ENCODE data around the gene CFDP1.
A peak's percentile ranks its signal among the peaks of the same experiment; 100 is the strongest.
"Not testable (repeated sequence)": the region's sequence is repeated elsewhere in the genome, so short reads cannot be mapped to it uniquely, and the experiment has no call there.

CFDP1 gene

GRCh38 chr16:75452464-75453190 lies 19.3 kb upstream of the CFDP1 start:
- CTCF ChIA-PET, result no interaction called here
- H3K27ac ChIP-seq, result no peak overlapping the region
- no peak for TF ChIP-seq CTCF (conservative IDR thresholded peaks at IDR 0.05; ENCODE audit: low read depth)
- POLR2A ChIA-PET (ENCODE audit: low non-redundant PET), result no interaction called here
- DNase-seq (ENCODE audit: low spot score), result no peak

GRCh38 chr16:75446416-75446815 lies 13.1 kb upstream of the CFDP1 start:
- DNase-seq (ENCODE audit: low spot score), result no peak
- ChIA-PET CTCF (interaction anchor here (0.6 kb wide), 1 partner anchor 233 kb away, joined by 4 read pairs; no protein-coding TSS in a partner anchor), POLR2A (ENCODE audit: low non-redundant PET) (no interaction called here)

GRCh38 chr16:75445298-75445697 lies 12.0 kb upstream of the CFDP1 start:
- CTCF ChIA-PET, result interaction anchor here (0.6 kb wide), 1 partner anchor 11 kb away, joined by 3 read pairs; no protein-coding TSS in a partner anchor
- no peak overlapping the region for H3K27ac ChIP-seq
- TF ChIP-seq CTCF (conservative IDR thresholded peaks at IDR 0.05; ENCODE audit: low read depth), result no peak
- DNase-seq (ENCODE audit: low spot score), result no peak
- POLR2A ChIA-PET (ENCODE audit: low non-redundant PET), result no interaction called here

More at GRCh38 chr16:75446416-75446815, 13.1 kb upstream of the CFDP1 start:
- no peak overlapping the region for H3K27ac ChIP-seq
- no peak for TF ChIP-seq CTCF (conservative IDR thresholded peaks at IDR 0.05; ENCODE audit: low read depth)

GRCh38 chr16:75443298-75443697 lies 10.0 kb upstream of the CFDP1 start:
- no peak for DNase-seq (ENCODE audit: low spot score)
- H3K27ac ChIP-seq, result no peak overlapping the region
- TF ChIP-seq CTCF (conservative IDR thresholded peaks at IDR 0.05; ENCODE audit: low read depth), result no peak
- POLR2A ChIA-PET (ENCODE audit: low non-redundant PET), result no interaction called here
- CTCF ChIA-PET, result interaction anchor here (0.7 kb wide), 2 partner anchors 245 to 1002 kb away, joined by 4 to 6 read pairs; no protein-coding TSS in a partner anchor

- ChIA-PET POLR2A (ENCODE audit: low non-redundant PET) (interaction anchor here (0.6 kb wide), 1 partner anchor 16 kb away, joined by 3 read pairs; no protein-coding TSS in a partner anchor), CTCF (interaction anchor here (0.7 to 0.9 kb wide), 2 partner anchors 23 to 31 kb away, joined by 3 to 8 read pairs; no protein-coding TSS in a partner anchor)
- TF ChIP-seq CTCF (conservative IDR thresholded peaks at IDR 0.05; ENCODE audit: low read depth), result no peak
- peak; percentile 68 for DNase-seq (ENCODE audit: low spot score)
- peak overlapping the region; percentile 88 for H3K27ac ChIP-seq
Measured at GRCh38 chr16:75433732-75434413, 570 bp upstream of the CFDP1 start.

- H3K27ac ChIP-seq, result no peak overlapping the region
- ChIA-PET POLR2A (ENCODE audit: low non-redundant PET) (no interaction called here), CTCF (no interaction called here)
- TF ChIP-seq CTCF (conservative IDR thresholded peaks at IDR 0.05; ENCODE audit: low read depth), result no peak
- no peak for DNase-seq (ENCODE audit: low spot score)
Measured at GRCh38 chr16:75429621-75430403, 3.5 kb downstream of the CFDP1 start.

GRCh38 chr16:75426524-75426923 lies 6.8 kb downstream of the CFDP1 start:
- H3K27ac ChIP-seq; POLR2A ChIA-PET (ENCODE audit: low non-redundant PET); DNase-seq (ENCODE audit: low spot score): not testable (repeated sequence)
- CTCF ChIA-PET, result interaction anchor here (0.6 to 1.8 kb wide), 2 partner anchors 14 to 38 kb away, joined by 3 to 5 read pairs; no protein-coding TSS in a partner anchor

- CTCF ChIA-PET, result interaction anchor here (0.7 kb wide), 1 partner anchor 181 kb away, joined by 4 read pairs; no protein-coding TSS in a partner anchor
- H3K27ac ChIP-seq; POLR2A ChIA-PET (ENCODE audit: low non-redundant PET); DNase-seq (ENCODE audit: low spot score): not testable (repeated sequence)
Measured at GRCh38 chr16:75424105-75424762, 9.1 kb downstream of the CFDP1 start.
